Measurements from ENCODE around the gene KIF12. TPM values are rescaled to one million over a fixed set of nuclear protein-coding genes. Genes with fewer than 3 reads are reported as not detected.

The KIF12 gene
- total RNA-seq, 2 experiments from 2014 or later = not detected

DNA sequence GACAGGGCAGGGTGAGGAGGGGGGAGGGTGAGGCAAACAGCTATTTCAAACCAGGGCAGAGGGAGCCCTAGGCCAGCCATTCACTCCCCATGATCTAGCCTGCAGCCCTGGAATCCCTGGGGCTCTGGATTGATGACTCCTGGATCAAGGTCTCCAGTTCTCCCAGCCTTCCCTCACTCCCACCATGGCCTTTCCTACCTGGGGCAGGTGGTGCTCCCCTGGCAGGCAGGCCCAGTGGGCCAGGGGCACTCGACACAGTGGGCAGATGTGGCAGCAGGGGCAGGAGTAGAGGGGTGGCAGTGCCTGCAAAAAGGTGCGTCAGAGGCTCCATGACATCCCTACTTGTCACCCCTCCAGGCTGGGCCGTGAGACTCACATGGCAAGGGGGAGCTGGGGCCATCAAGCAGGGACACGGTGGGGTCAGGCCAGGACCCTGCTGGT is 6.0 kb downstream of the KIF12 start:
- TF ChIP-seq, protein P1, sequence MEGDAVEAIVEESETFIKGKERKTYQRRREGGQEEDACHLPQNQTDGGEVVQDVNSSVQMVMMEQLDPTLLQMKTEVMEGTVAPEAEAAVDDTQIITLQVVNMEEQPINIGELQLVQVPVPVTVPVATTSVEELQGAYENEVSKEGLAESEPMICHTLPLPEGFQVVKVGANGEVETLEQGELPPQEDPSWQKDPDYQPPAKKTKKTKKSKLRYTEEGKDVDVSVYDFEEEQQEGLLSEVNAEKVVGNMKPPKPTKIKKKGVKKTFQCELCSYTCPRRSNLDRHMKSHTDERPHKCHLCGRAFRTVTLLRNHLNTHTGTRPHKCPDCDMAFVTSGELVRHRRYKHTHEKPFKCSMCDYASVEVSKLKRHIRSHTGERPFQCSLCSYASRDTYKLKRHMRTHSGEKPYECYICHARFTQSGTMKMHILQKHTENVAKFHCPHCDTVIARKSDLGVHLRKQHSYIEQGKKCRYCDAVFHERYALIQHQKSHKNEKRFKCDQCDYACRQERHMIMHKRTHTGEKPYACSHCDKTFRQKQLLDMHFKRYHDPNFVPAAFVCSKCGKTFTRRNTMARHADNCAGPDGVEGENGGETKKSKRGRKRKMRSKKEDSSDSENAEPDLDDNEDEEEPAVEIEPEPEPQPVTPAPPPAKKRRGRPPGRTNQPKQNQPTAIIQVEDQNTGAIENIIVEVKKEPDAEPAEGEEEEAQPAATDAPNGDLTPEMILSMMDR (IDR thresholded peaks at IDR 0.05) = no peak
- Mint-ChIP-seq H3K27ac (no peak overlapping the region), H3K4me3 (no peak overlapping the region), H3K4me1 (ENCODE audit: low read depth) (peaks cover 9% of the 10 kb centered on the region), H3K36me3 (ENCODE audit: low read depth) (no peaks in the 10 kb centered on the region), H3K27me3 (peaks cover 65% of the 10 kb centered on the region), H3K9me3 (no peaks in the 10 kb centered on the region)
- no peaks in the 10 kb centered on the region for H3K36me3 ChIP-seq (ENCODE audit: insufficient read depth, low read length)
- H3K27ac ChIP-seq (ENCODE audit: low read depth in 1 of 2, low read length in 2 of 2) = no peak overlapping the region
- ChIA-PET CTCF (no interaction called here), POLR2A (no interaction called here)
- no peak overlapping the region for H3K4me3 ChIP-seq (ENCODE audit: low read length)
- H3K4me1 ChIP-seq (ENCODE audit: insufficient read depth, low read length) = peaks cover 6% of the 10 kb centered on the region
- intact Hi-C loops (cut with DNase I, micrococcal nuclease) = no loop called here
- peaks cover 0 to 5% of the 10 kb centered on the region in 2 experiments for H3K9me3 ChIP-seq (ENCODE audit: control insufficient read depth in 1 of 2, insufficient read depth in 1 of 2, low read length in 2 of 2)
- peaks cover 12 to 26% of the 10 kb centered on the region in 2 experiments for H3K27me3 ChIP-seq (ENCODE audit: control insufficient read depth in 1 of 2, insufficient read depth in 2 of 2, low read length in 2 of 2)
- ATAC-seq (ENCODE audit: poor library complexity) (no peak), DNase-seq (peak in 1 of 14 experiments; percentile 19)

DNA sequence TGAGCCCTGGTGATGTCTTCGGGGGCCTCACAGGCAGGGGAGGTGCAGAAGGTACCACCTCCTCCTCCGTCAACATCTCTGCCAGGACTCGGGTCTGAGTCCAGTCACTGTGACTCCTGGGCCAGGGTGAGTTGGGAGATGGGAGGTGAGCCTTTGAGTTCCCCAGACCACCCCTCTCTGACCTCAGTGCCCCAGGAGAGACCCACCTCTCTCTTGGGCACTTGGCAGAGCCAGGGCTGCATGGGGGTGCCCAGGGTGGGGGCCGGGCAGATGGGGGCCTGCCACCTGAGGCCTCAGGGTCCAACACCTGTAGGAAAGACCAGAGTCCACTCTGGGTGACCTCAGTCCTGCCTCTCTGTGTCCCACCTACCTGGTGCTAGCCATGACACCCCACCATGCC is 6.8 kb downstream of the KIF12 start:
- Histone ChIP-seq H3K36me3 (ENCODE audit: insufficient read depth, low read length) (no peaks in the 10 kb centered on the region), H3K4me3 (ENCODE audit: low read length) (no peak overlapping the region), H3K9me3 (ENCODE audit: control insufficient read depth in 1 of 2, insufficient read depth in 1 of 2, low read length in 2 of 2) (peaks cover 0 to 2% of the 10 kb centered on the region in 2 experiments), H3K27me3 (ENCODE audit: control insufficient read depth in 1 of 2, insufficient read depth in 2 of 2, low read length in 2 of 2) (peaks cover 12 to 22% of the 10 kb centered on the region in 2 experiments), H3K4me1 (ENCODE audit: insufficient read depth, low read length) (no peaks in the 10 kb centered on the region), H3K27ac (ENCODE audit: low read depth in 1 of 2, low read length in 2 of 2) (no peak overlapping the region)
- Mint-ChIP-seq H3K27ac (no peak overlapping the region), H3K27me3 (peaks cover 61% of the 10 kb centered on the region), H3K4me1 (ENCODE audit: low read depth) (peaks cover 9% of the 10 kb centered on the region), H3K36me3 (ENCODE audit: low read depth) (no peaks in the 10 kb centered on the region), H3K9me3 (no peaks in the 10 kb centered on the region), H3K4me3 (no peak overlapping the region)
- ChIA-PET POLR2A (no interaction called here), CTCF (no interaction called here)
- intact Hi-C loops (cut with DNase I, micrococcal nuclease) = no loop called here
- ATAC-seq (ENCODE audit: poor library complexity) (no peak), DNase-seq (peak in 1 of 14 experiments; percentile 11)
- TF ChIP-seq, protein P1 (IDR thresholded peaks at IDR 0.05) = no peak

DNA sequence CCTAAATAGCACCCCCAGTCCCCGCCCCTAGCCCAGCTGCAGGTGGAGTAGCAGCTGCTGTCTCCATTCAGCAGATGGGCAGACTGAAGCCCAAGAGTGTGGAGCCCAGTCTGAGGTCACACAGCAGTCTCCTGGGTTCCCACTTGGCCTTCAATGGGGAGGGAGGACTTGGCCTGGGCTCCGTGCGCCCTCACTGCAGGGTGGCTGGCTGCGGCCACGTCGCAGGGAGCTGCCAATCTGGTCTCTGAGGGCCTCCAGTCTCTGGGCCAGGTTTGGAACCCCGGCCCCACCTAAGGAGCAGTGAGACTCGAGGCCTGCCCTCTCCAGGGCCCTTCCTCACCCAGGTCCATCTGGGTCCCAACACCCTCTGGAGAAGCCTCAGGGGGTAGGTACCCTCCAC is 7.4 kb downstream of the KIF12 start:
- peaks cover 8 to 16% of the 10 kb centered on the region in 2 experiments for H3K27me3 ChIP-seq (ENCODE audit: control insufficient read depth in 1 of 2, insufficient read depth in 2 of 2, low read length in 2 of 2)
- H3K36me3 Mint-ChIP-seq (ENCODE audit: low read depth) = no peaks in the 10 kb centered on the region
- H3K27me3 Mint-ChIP-seq = peaks cover 63% of the 10 kb centered on the region
- ChIA-PET CTCF (interaction anchor here (0.9 kb wide), 1 partner anchor 9 kb away, joined by 3 read pairs; no protein-coding TSS in a partner anchor), POLR2A (no interaction called here)
- H3K9me3 ChIP-seq (ENCODE audit: control insufficient read depth in 1 of 2, insufficient read depth in 1 of 2, low read length in 2 of 2) = no peaks in the 10 kb centered on the region
- no peak for ATAC-seq (ENCODE audit: poor library complexity)
- TF ChIP-seq, protein P1 (IDR thresholded peaks at IDR 0.05) = no peak
- H3K4me1 Mint-ChIP-seq (ENCODE audit: low read depth) = peaks cover 6% of the 10 kb centered on the region
- H3K27ac Mint-ChIP-seq = no peak overlapping the region
- no peaks in the 10 kb centered on the region for H3K4me1 ChIP-seq (ENCODE audit: insufficient read depth, low read length)
- DNase-seq = peak in 1 of 14 experiments; percentile 20
- H3K4me3 ChIP-seq (ENCODE audit: low read length) = no peak overlapping the region
- H3K27ac ChIP-seq (ENCODE audit: low read depth in 1 of 2, low read length in 2 of 2) = no peak overlapping the region
- H3K9me3 Mint-ChIP-seq = no peaks in the 10 kb centered on the region
- intact Hi-C loops (cut with DNase I, micrococcal nuclease) = no loop called here
- H3K4me3 Mint-ChIP-seq = no peak overlapping the region
- no peaks in the 10 kb centered on the region for H3K36me3 ChIP-seq (ENCODE audit: insufficient read depth, low read length)
